GM21717 (cell line): ENCODE results near the gene DNAJC10.
A peak's percentile ranks its signal among the peaks of the same experiment; 100 is the strongest.
"Not testable (repeated sequence)": the region's sequence is repeated elsewhere in the genome, so short reads cannot be mapped to it uniquely, and the experiment has no call there.

Experiments used
- ATAC-seq: cut with Tn5 transposase; IDR thresholded peaks from one replicate; pipeline ENCODE4 v1.9.1; 2021; ENCODE audit warnings: mild to moderate bottlenecking, moderate library complexity; ENCODE audit not compliant: unreplicated experiment

DNAJC10 gene

GRCh38 chr2:182715892-182716649 is at the start of gene DNAJC10:
DNAJC10 (plus strand) TSS chr2:182716257; CDS start chr2:182718087, 1,830 bp downstream.
- peak; percentile 87 for ATAC-seq

- peak; percentile 90 for ATAC-seq
Observed at GRCh38 chr2:182666674-182667314, 49.3 kb upstream of the DNAJC10 start.

GRCh38 chr2:182667315-182667695 is 48.8 kb upstream of the DNAJC10 start:
- peak; percentile 17 for ATAC-seq

GRCh38 chr2:182668671-182669070 is 47.4 kb upstream of the DNAJC10 start:
- ATAC-seq = no peak

- no peak for ATAC-seq
Observed at GRCh38 chr2:182672466-182673165, 43.4 kb upstream of the DNAJC10 start.

GRCh38 chr2:182680837-182681236 is 35.2 kb upstream of the DNAJC10 start:
- no peak for ATAC-seq

GRCh38 chr2:182682210-182682609 is 33.8 kb upstream of the DNAJC10 start:
- no peak for ATAC-seq

- ATAC-seq = no peak
Observed at GRCh38 chr2:182685559-182685958, 30.5 kb upstream of the DNAJC10 start.

- ATAC-seq = not testable (repeated sequence)
Observed at GRCh38 chr2:182686763-182687162, 29.3 kb upstream of the DNAJC10 start.

GRCh38 chr2:182694189-182694588 is 21.9 kb upstream of the DNAJC10 start:
- no peak for ATAC-seq

- ATAC-seq = no peak
Observed at GRCh38 chr2:182695776-182696175, 20.3 kb upstream of the DNAJC10 start.

GRCh38 chr2:182698671-182699070 is 17.4 kb upstream of the DNAJC10 start:
- ATAC-seq = no peak

- ATAC-seq = no peak
Observed at GRCh38 chr2:182705761-182706160, 10.3 kb upstream of the DNAJC10 start.

GRCh38 chr2:182706751-182707150 is 9.3 kb upstream of the DNAJC10 start:
- ATAC-seq = no peak

- no peak for ATAC-seq
Observed at GRCh38 chr2:182713601-182714000, 2.5 kb upstream of the DNAJC10 start.

GRCh38 chr2:182715121-182715891 is 751 bp upstream of the DNAJC10 start:
- no peak for ATAC-seq

GRCh38 chr2:182716650-182716979 is 558 bp downstream of the DNAJC10 start:
- peak; percentile 8 for ATAC-seq

- peak; percentile 42 for ATAC-seq
Observed at GRCh38 chr2:182717416-182717815, 1.4 kb downstream of the DNAJC10 start.

- no peak for ATAC-seq
Observed at GRCh38 chr2:182717816-182718215, 1.8 kb downstream of the DNAJC10 start.

- no peak for ATAC-seq
Observed at GRCh38 chr2:182718459-182718858, 2.4 kb downstream of the DNAJC10 start.

- not testable (repeated sequence) for ATAC-seq
Observed at GRCh38 chr2:182719116-182719515, 3.1 kb downstream of the DNAJC10 start.
